GM12865 (cell line): ENCODE data around the gene RBL1.
"Not testable (repeated sequence)": the region's sequence is repeated elsewhere in the genome, so short reads cannot be mapped to it uniquely, and the experiment has no call there.

Experiments used
- DNase-seq: peaks from one replicate; pipeline ENCODE4 v3.0.0; 2010; ENCODE audit warnings: low read depth
- H3K4me3 ChIP-seq: 2 replicates; pipeline ENCODE4 v1.5.1; 2011; ENCODE audit warnings: mild to moderate bottlenecking, low read depth, low read length, control low read depth
- CTCF ChIP-seq: IDR thresholded peaks from 2 replicates; pipeline ENCODE4 v1.5.1; 2011; ENCODE audit warnings: low read length, control low read depth, low read depth, inconsistent platforms; ENCODE audit not compliant: insufficient read depth; ENCODE audit errors: missing control alignments

RBL1 gene

DNA sequence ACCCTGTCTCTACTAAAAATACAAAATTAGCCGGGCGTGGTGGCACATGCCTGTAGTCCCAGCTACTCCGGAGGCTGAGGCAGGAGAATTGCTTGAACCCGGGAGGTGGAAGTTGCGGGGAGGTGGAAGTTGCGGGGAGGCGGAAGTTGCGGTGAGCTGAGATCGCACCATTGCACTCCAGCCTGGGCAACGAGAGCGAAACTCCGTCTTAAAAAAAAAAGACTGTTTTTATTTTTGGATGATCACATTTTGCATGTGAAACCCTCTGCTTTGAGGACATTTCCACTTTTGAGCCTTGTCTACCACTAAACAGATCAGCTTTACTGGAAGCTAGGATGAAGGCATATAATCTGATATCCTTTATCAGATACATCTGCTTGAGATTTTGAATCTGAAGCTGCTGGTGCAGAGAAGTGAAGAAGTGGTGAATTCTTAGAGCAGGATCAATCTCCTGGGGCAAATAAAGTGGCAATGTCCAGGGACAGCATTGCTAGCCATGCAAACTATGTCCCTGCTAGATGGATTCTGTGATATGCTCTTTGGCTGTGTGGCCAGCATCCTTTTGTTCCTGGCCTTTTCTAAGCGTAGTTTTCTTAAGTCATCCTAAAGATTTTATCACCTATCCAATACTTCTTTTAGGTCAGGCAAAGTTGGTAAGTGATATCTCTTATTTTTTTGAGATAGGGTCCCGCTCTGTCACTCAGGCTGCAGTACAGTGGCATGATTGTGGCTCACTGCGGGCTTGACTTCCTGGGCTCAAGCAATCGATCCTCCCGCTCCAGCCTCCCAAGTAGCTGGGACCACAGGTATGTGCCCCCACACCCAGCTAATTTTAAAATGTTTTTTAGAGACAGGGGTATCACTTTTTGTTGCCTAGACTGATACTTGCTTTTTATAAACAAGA lies 23.3 kb downstream of the RBL1 start:
- no peak for TF ChIP-seq CTCF
- peak; percentile 67 for DNase-seq
- peak overlapping the region; percentile 39; the same call in 1 of the 2 replicates for H3K4me3 ChIP-seq

- TF ChIP-seq CTCF, result no peak
- peak; percentile 73 for DNase-seq
- no peak overlapping the region for H3K4me3 ChIP-seq
Measured at GRCh38 chr20:37071481-37071911, 24.3 kb downstream of the RBL1 start.

- H3K4me3 ChIP-seq, DNase-seq: not testable (repeated sequence)
Measured at GRCh38 chr20:37069563-37069962, 26.2 kb downstream of the RBL1 start.

- no peak overlapping the region for H3K4me3 ChIP-seq
- DNase-seq, result no peak
- TF ChIP-seq CTCF, result no peak
Measured at GRCh38 chr20:37066168-37066567, 29.6 kb downstream of the RBL1 start.

- DNase-seq, result no peak
- no peak overlapping the region for H3K4me3 ChIP-seq
- no peak for TF ChIP-seq CTCF
Measured at GRCh38 chr20:37055276-37055675, 40.5 kb downstream of the RBL1 start.

- no peak for DNase-seq
- no peak for TF ChIP-seq CTCF
- no peak overlapping the region for H3K4me3 ChIP-seq
Measured at GRCh38 chr20:37053230-37053950, 42.4 kb downstream of the RBL1 start.

GRCh38 chr20:37042986-37043972 lies 52.5 kb downstream of the RBL1 start:
- H3K4me3 ChIP-seq, result peak overlapping the region; percentile 20
- peak; percentile 91 for DNase-seq
- no peak for TF ChIP-seq CTCF

DNA sequence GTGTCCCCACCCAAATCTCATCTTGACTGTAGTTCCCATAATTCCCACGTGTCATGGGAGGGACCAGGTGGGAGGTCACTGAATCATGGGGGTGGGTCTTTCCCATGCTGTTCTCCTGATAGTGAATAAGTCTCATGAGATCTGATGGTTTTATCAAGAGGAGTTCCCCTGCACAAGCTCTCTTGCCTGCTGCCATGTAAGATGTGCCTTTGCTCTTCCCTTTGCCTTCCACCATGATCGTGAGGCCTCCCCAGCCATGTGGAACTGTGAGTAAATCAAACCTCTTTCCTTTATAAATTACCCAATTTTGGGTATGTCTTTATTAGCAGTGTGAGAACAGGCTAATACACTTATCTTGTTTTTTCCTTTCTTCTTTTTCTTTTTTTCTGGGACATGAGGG lies 56.4 kb downstream of the RBL1 start:
- H3K4me3 ChIP-seq, result not testable (repeated sequence)

More for the DNA sequence above, 56.4 kb downstream of the RBL1 start:
- not testable (repeated sequence) for DNase-seq
